ENCODE data around the gene SLIT3. TPM values are rescaled to one million over a fixed set of nuclear protein-coding genes. Genes with fewer than 3 reads are reported as not detected.

SLIT3 gene
- total and polyA plus RNA-seq, 2 donors (not counting 3 experiments of a cell fraction or from before 2014, with no cell fraction given): 0.90 to 1.0 TPM

DNA sequence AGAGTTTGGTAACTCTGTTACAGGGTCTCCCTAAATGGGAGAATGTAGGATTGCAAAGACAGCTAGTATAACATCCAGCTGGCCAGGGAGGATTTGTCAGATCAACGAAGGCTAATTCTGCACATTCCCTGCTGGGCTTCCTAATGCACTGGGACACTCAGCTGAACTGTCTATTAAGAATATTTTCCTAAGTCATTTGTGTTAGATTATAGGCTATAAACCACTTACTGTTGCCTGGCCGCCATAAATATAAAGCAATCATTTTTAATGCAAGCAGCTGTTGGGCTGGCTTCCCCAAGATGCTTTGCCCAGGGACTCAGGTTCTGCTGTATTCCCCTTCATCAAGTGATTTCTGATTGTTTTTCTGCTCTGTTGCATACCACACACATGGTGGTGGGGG is 35.3 kb upstream of the SLIT3 start:
- TF ChIP-seq MYC (IDR thresholded peaks at IDR 0.05; ENCODE audit: low read depth, low read length) (no peak), EZH2 (IDR thresholded peaks at IDR 0.05; ENCODE audit: borderline replicate concordance, low read depth, low read length, severe bottlenecking) (no peak), POLR2AphosphoS5 (IDR thresholded peaks at IDR 0.05; ENCODE audit: insufficient read depth, low read depth, low read length) (no peak), POLR2A (IDR thresholded peaks at IDR 0.05; ENCODE audit: low read depth, low read length) (no peak)
- intact Hi-C loops (cut with micrococcal nuclease): no loop called here
- H3K27ac ChIP-seq (ENCODE audit: insufficient read depth, low read depth, low read length): no peak overlapping the region
- H3K79me2 ChIP-seq (ENCODE audit: control insufficient read depth, insufficient read depth, low read length): no peaks in the 10 kb centered on the region
- ChIA-PET CTCF (no interaction called here), POLR2A (no interaction called here)
- no peak overlapping the region for H3K4me3 ChIP-seq (replicated peaks in 1 of 3; ENCODE audit: insufficient read depth in 1 of 3, low read depth in 1 of 3, low read length in 3 of 3)
- FAIRE-seq (no peak), DNase-seq (ENCODE audit: low read depth, low spot score) (no peak)
- no peaks in the 10 kb centered on the region for H4K20me1 ChIP-seq (replicated peaks; ENCODE audit: control insufficient read depth, extremely low read depth, insufficient read depth, low read length)
- peaks cover 2% of the 10 kb centered on the region for H3K9me1 ChIP-seq (replicated peaks; ENCODE audit: control insufficient read depth, extremely low read depth, insufficient read depth, low read length)
- no peaks in the 10 kb centered on the region for H3K4me1 ChIP-seq (ENCODE audit: control insufficient read depth, extremely low read depth, insufficient read depth, low read length)
- no peak overlapping the region for H2AFZ ChIP-seq (ENCODE audit: low read depth, low read length)
- H3K4me2 ChIP-seq (ENCODE audit: insufficient read depth, low read length): no peak overlapping the region
- peaks cover 0 to 5% of the 10 kb centered on the region in 2 experiments for H3K27me3 ChIP-seq (ENCODE audit: control insufficient read depth in 2 of 2, insufficient read depth in 2 of 2, low read length in 2 of 2)
- dilution Hi-C loops (cut with MboI; ENCODE audit: extremely low pct_ligation_motif_present, low sequenced_read_pairs): no loop called here
- no TSS peak for BruUV-seq (replicated peaks)
- no peaks in the 10 kb centered on the region for H3K9me3 ChIP-seq (replicated peaks; ENCODE audit: control insufficient read depth, insufficient read depth, low read length)
- no peaks in the 10 kb centered on the region for H3K36me3 ChIP-seq (ENCODE audit: control insufficient read depth in 2 of 2, extremely low read depth in 1 of 2, insufficient read depth in 2 of 2, low read length in 2 of 2)
- no peak overlapping the region for H3K9ac ChIP-seq (replicated peaks; ENCODE audit: extremely low read depth, insufficient read depth, low read length)

GRCh38 chr5:169335806-169336205 is 34.9 kb upstream of the SLIT3 start:
- DNase-seq (ENCODE audit: low read depth, low spot score): no peak
- TF ChIP-seq JUN (IDR thresholded peaks at IDR 0.05; ENCODE audit: borderline replicate concordance, insufficient read depth, insufficient read length, low read depth): no peak
- TF ChIP-seq GATA2 (IDR thresholded peaks at IDR 0.05; ENCODE audit: insufficient read depth, insufficient read length, low read depth, low read length): no peak
- TF ChIP-seq FOS (IDR thresholded peaks at IDR 0.05; ENCODE audit: borderline replicate concordance, insufficient read depth, low read length): no peak
- no peak for TF ChIP-seq POLR2AphosphoS5 (IDR thresholded peaks at IDR 0.05; ENCODE audit: insufficient read depth, low read depth, low read length)
- TF ChIP-seq EZH2 (IDR thresholded peaks at IDR 0.05; ENCODE audit: borderline replicate concordance, low read depth, low read length, severe bottlenecking): no peak
- no peak for TF ChIP-seq MAX (IDR thresholded peaks at IDR 0.05; ENCODE audit: insufficient read depth, insufficient read length)
- TF ChIP-seq POLR2A (IDR thresholded peaks at IDR 0.05; ENCODE audit: low read depth, low read length): no peak
- TF ChIP-seq MYC (IDR thresholded peaks at IDR 0.05; ENCODE audit: low read depth, low read length): no peak
- TF ChIP-seq, protein P1, sequence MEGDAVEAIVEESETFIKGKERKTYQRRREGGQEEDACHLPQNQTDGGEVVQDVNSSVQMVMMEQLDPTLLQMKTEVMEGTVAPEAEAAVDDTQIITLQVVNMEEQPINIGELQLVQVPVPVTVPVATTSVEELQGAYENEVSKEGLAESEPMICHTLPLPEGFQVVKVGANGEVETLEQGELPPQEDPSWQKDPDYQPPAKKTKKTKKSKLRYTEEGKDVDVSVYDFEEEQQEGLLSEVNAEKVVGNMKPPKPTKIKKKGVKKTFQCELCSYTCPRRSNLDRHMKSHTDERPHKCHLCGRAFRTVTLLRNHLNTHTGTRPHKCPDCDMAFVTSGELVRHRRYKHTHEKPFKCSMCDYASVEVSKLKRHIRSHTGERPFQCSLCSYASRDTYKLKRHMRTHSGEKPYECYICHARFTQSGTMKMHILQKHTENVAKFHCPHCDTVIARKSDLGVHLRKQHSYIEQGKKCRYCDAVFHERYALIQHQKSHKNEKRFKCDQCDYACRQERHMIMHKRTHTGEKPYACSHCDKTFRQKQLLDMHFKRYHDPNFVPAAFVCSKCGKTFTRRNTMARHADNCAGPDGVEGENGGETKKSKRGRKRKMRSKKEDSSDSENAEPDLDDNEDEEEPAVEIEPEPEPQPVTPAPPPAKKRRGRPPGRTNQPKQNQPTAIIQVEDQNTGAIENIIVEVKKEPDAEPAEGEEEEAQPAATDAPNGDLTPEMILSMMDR (IDR thresholded peaks at IDR 0.05; ENCODE audit: extremely low read depth in 1 of 2, insufficient read depth in 1 of 2, low read depth in 1 of 2, low read length in 2 of 2): no peak
- ChIA-PET POLR2A (no interaction called here), CTCF (no interaction called here)
- dilution Hi-C loops (cut with MboI; ENCODE audit: extremely low pct_ligation_motif_present, low sequenced_read_pairs): no loop called here
- Histone ChIP-seq H3K9me3 (replicated peaks; ENCODE audit: control insufficient read depth, insufficient read depth, low read length) (no peaks in the 10 kb centered on the region), H4K20me1 (replicated peaks; ENCODE audit: control insufficient read depth, extremely low read depth, insufficient read depth, low read length) (no peaks in the 10 kb centered on the region), H3K9ac (replicated peaks; ENCODE audit: extremely low read depth, insufficient read depth, low read length) (no peak overlapping the region), H3K27ac (ENCODE audit: insufficient read depth, low read depth, low read length) (no peak overlapping the region), H3K4me3 (replicated peaks in 1 of 3; ENCODE audit: insufficient read depth in 1 of 3, low read depth in 1 of 3, low read length in 3 of 3) (no peak overlapping the region), H3K9me1 (replicated peaks; ENCODE audit: control insufficient read depth, extremely low read depth, insufficient read depth, low read length) (peaks cover 2% of the 10 kb centered on the region), H3K4me2 (ENCODE audit: insufficient read depth, low read length) (no peak overlapping the region), H2AFZ (ENCODE audit: low read depth, low read length) (no peak overlapping the region), H3K4me1 (ENCODE audit: control insufficient read depth, extremely low read depth, insufficient read depth, low read length) (no peaks in the 10 kb centered on the region), H3K79me2 (ENCODE audit: control insufficient read depth, insufficient read depth, low read length) (no peaks in the 10 kb centered on the region), H3K27me3 (ENCODE audit: control insufficient read depth in 2 of 2, insufficient read depth in 2 of 2, low read length in 2 of 2) (peaks cover 0 to 5% of the 10 kb centered on the region in 2 experiments), H3K36me3 (ENCODE audit: control insufficient read depth in 2 of 2, extremely low read depth in 1 of 2, insufficient read depth in 2 of 2, low read length in 2 of 2) (no peaks in the 10 kb centered on the region)
- no TSS peak for BruUV-seq (replicated peaks)
- intact Hi-C loops (cut with micrococcal nuclease): no loop called here
- no peak for FAIRE-seq
